ENCODE measurements around the gene MICB. TPM values are rescaled to one million over a fixed set of nuclear protein-coding genes. Genes with fewer than 3 reads are reported as not detected.
A peak's percentile ranks its signal among the peaks of the same experiment; 100 is the strongest.
"Not testable (repeated sequence)": the region's sequence is repeated elsewhere in the genome, so short reads cannot be mapped to it uniquely, and the experiment has no call there.

The MICB gene
- total RNA-seq, 1 experiment from 2014 or later: 31.0 TPM

GRCh38 chr6:31473780-31474761 is 23.9 kb upstream of the MICB start:
- peak; percentile 80 for DNase-seq (ENCODE audit: low read depth)

- no peak for DNase-seq (ENCODE audit: low read depth)
Observed at GRCh38 chr6:31474871-31475286, 23.1 kb upstream of the MICB start.

GRCh38 chr6:31476515-31477139 is 21.3 kb upstream of the MICB start:
- no peak for DNase-seq (ENCODE audit: low read depth)

GRCh38 chr6:31477521-31477920 is 20.4 kb upstream of the MICB start:
- no peak for DNase-seq (ENCODE audit: low read depth)

GRCh38 chr6:31478186-31478950 is 19.6 kb upstream of the MICB start:
- no peak for DNase-seq (ENCODE audit: low read depth)

- DNase-seq (ENCODE audit: low read depth): no peak
Observed at GRCh38 chr6:31479151-31479932, 18.6 kb upstream of the MICB start.

- no peak for DNase-seq (ENCODE audit: low read depth)
Observed at GRCh38 chr6:31479933-31480535, 17.9 kb upstream of the MICB start.

GRCh38 chr6:31480574-31480973 is 17.4 kb upstream of the MICB start:
- DNase-seq (ENCODE audit: low read depth): no peak

- DNase-seq (ENCODE audit: low read depth): no peak
Observed at GRCh38 chr6:31483392-31483791, 14.6 kb upstream of the MICB start.

GRCh38 chr6:31485055-31485454 is 12.9 kb upstream of the MICB start:
- DNase-seq (ENCODE audit: low read depth): no peak

GRCh38 chr6:31486065-31486837 is 11.7 kb upstream of the MICB start:
- DNase-seq (ENCODE audit: low read depth): not testable (repeated sequence)

- DNase-seq (ENCODE audit: low read depth): not testable (repeated sequence)
Observed at GRCh38 chr6:31487674-31488073, 10.3 kb upstream of the MICB start.

GRCh38 chr6:31489086-31489485 is 8.9 kb upstream of the MICB start:
- no peak for DNase-seq (ENCODE audit: low read depth)

GRCh38 chr6:31490115-31490873 is 7.7 kb upstream of the MICB start:
- no peak for DNase-seq (ENCODE audit: low read depth)

- not testable (repeated sequence) for DNase-seq (ENCODE audit: low read depth)
Observed at GRCh38 chr6:31493550-31493874, 4.4 kb upstream of the MICB start.

GRCh38 chr6:31493875-31494694 is 3.9 kb upstream of the MICB start:
- DNase-seq (ENCODE audit: low read depth): peak; percentile 76

GRCh38 chr6:31495580-31495979 is 2.4 kb upstream of the MICB start:
- peak; percentile 65 for DNase-seq (ENCODE audit: low read depth)

- not testable (repeated sequence) for DNase-seq (ENCODE audit: low read depth)
Observed at GRCh38 chr6:31496826-31497225, 1.1 kb upstream of the MICB start.

GRCh38 chr6:31498748-31499147 is 803 bp downstream of the MICB start:
- DNase-seq (ENCODE audit: low read depth): no peak

Data from RPMI7951 (cell line).